OCI-LY7 (cell line): Measurements from ENCODE around the gene CRMP1. TPM values are rescaled to one million over a fixed set of nuclear protein-coding genes. Genes with fewer than 3 reads are reported as not detected.

Experiments
- BruUV-seq: library from RNA; stranded (reverse); fragments of 400-500 nt; replicated peaks from 2 replicates; lab custom pipeline; 2021; lab: Mats Ljungman, UMichigan
- CTCF ChIA-PET: fragments of 300-600 bp; sonication (Branson Sonifier 250); formaldehyde crosslinking; loops from one replicate; lab custom pipeline; 2022; ENCODE audit warnings: antibody characterized with exemption; ENCODE audit not compliant: unreplicated experiment; lab: Charles Lee
- POLR2A ChIA-PET: fragments of 300-600 bp; sonication (Branson Sonifier 250); formaldehyde crosslinking; loops from one replicate; lab custom pipeline; 2022; ENCODE audit warnings: antibody characterized with exemption; lab: Charles Lee
- DNase-seq: peaks from one replicate; pipeline ENCODE4 v3.0.0-alpha.2; 2015; ENCODE audit warnings: low spot score
- H2AFZ ChIP-seq: fragments of 200-600 bp; sonication (generic), shearing (Covaris generic); 2 replicates; pipeline ENCODE4 v1.6.1; 2014; ENCODE audit warnings: mild to moderate bottlenecking, antibody characterized with exemption, low read length, moderate library complexity
- H3K27ac ChIP-seq: fragments of 200-600 bp; sonication (generic); 2 replicates; pipeline ENCODE4 v1.5.1; 2014; ENCODE audit warnings: mixed run types, low read depth, mild to moderate bottlenecking, moderate library complexity, low read length, inconsistent platforms; ENCODE audit not compliant: poor library complexity, severe bottlenecking
- H3K36me3 ChIP-seq: fragments of 200-600 bp; sonication (generic); 2 replicates; pipeline ENCODE4 v1.6.1; 2014; ENCODE audit warnings: mild to moderate bottlenecking, antibody characterized with exemption, low read length, moderate library complexity, mixed read lengths; ENCODE audit not compliant: insufficient read depth
- H3K4me1 ChIP-seq: fragments of 200-600 bp; sonication (generic); 2 replicates; pipeline ENCODE4 v1.5.1; 2014; ENCODE audit warnings: mild to moderate bottlenecking, low read length; ENCODE audit not compliant: insufficient read depth, poor library complexity, severe bottlenecking
- H3K4me2 ChIP-seq: fragments of 200-600 bp; sonication (generic); 2 replicates; pipeline ENCODE4 v1.6.1; 2014; ENCODE audit warnings: mild to moderate bottlenecking, low read length
- H3K4me3 ChIP-seq: fragments of 200-600 bp; sonication (generic); 2 replicates; pipeline ENCODE4 v1.5.1; 2014; ENCODE audit warnings: mild to moderate bottlenecking, low read depth, low read length; ENCODE audit not compliant: poor library complexity, severe bottlenecking
- H3K79me2 ChIP-seq: fragments of 200-600 bp; sonication (generic); 2 replicates; pipeline ENCODE4 v1.6.1; 2016; ENCODE audit warnings: low read depth, mild to moderate bottlenecking, low read length, moderate library complexity, mixed read lengths; ENCODE audit not compliant: insufficient read depth
- H3K9me2 ChIP-seq: fragments of 200-600 bp; sonication (generic); 2 replicates; pipeline ENCODE4 v1.6.1; 2016; ENCODE audit warnings: mild to moderate bottlenecking, low read length, mixed read lengths; ENCODE audit not compliant: insufficient read depth
- H3K9me3 ChIP-seq: fragments of 200-600 bp; sonication (generic); 2 replicates; pipeline ENCODE4 v1.6.1; 2014; ENCODE audit warnings: mild to moderate bottlenecking, mixed run types, low read length, mixed read lengths
- H4K20me1 ChIP-seq: fragments of 200-600 bp; sonication (generic); 2 replicates; pipeline ENCODE4 v1.6.1; 2014; ENCODE audit warnings: mild to moderate bottlenecking, antibody characterized with exemption, low read length, moderate library complexity, mixed read lengths; ENCODE audit not compliant: insufficient read depth
- CTCF ChIP-seq: fragments of 200-600 bp; sonication (generic); conservative IDR thresholded peaks from 2 replicates; pipeline ENCODE4 v1.5.1; 2014; ENCODE audit warnings: mild to moderate bottlenecking, antibody characterized with exemption, low read length, moderate library complexity, mixed read lengths
- EZH2phosphoT487 ChIP-seq: fragments of 200-600 bp; sonication (generic); IDR thresholded peaks from 2 replicates; pipeline ENCODE4 v1.6.1; 2018; ENCODE audit warnings: low read depth, borderline replicate concordance, mild to moderate bottlenecking, mixed run types, antibody characterized with exemption, low read length, moderate library complexity, mixed read lengths
- intact Hi-C: fragments of 100-400 bp; cut with micrococcal nuclease; formaldehyde crosslinking; loops from one replicate; pipeline ENCODE4 v1.10.0; 2022; ENCODE audit not compliant: unreplicated experiment
- total RNA-seq, 2 experiments: library from RNA; depleted of rRNA in 1 of 2; stranded (reverse); fragments of >200 nt in 1 of 2; shearing (Covaris generic) in 1 of 2; gene quantifications; 2 replicates each; pipeline ENCODE4 v1.2.3, GENCODE V29; 2014 to 2022

Gene CRMP1
- total RNA-seq, 2 experiments from 2014 or later = not detected

GRCh38 chr4:5825321-5826041 lies 67.4 kb downstream of the CRMP1 start:
- Histone ChIP-seq H3K4me3 (no peak overlapping the region), H3K4me1 (no peaks in the 10 kb centered on the region), H3K9me2 (no peaks in the 10 kb centered on the region), H3K4me2 (no peak overlapping the region), H3K79me2 (no peaks in the 10 kb centered on the region), H2AFZ (no peak overlapping the region), H4K20me1 (no peaks in the 10 kb centered on the region), H3K36me3 (no peaks in the 10 kb centered on the region), H3K27ac (no peak overlapping the region), H3K9me3 (no peaks in the 10 kb centered on the region)
- intact Hi-C loops = no loop called here
- TF ChIP-seq CTCF (no peak), EZH2phosphoT487 (no peak)
- ChIA-PET CTCF (no interaction called here), POLR2A (no interaction called here)
- no TSS peak for BruUV-seq
- DNase-seq = no peak

- peak; percentile 8 for DNase-seq
- ChIA-PET POLR2A (no interaction called here), CTCF (no interaction called here)
- BruUV-seq = no TSS peak
- no peaks in the 10 kb centered on the region for H3K36me3 ChIP-seq
- no peaks in the 10 kb centered on the region for H3K79me2 ChIP-seq
- intact Hi-C loops = no loop called here
- H3K9me3 ChIP-seq = no peaks in the 10 kb centered on the region
- H3K4me3 ChIP-seq = no peak overlapping the region
- H4K20me1 ChIP-seq = no peaks in the 10 kb centered on the region
- H3K9me2 ChIP-seq = no peaks in the 10 kb centered on the region
- no peaks in the 10 kb centered on the region for H3K4me1 ChIP-seq
- no peak overlapping the region for H2AFZ ChIP-seq
- TF ChIP-seq EZH2phosphoT487 (no peak), CTCF (peak; percentile 76)
- no peak overlapping the region for H3K27ac ChIP-seq
- no peak overlapping the region for H3K4me2 ChIP-seq
These were observed 68.3 kb downstream of the CRMP1 start for GRCh38 chr4:5824635-5825034.

- no peaks in the 10 kb centered on the region for H3K9me2 ChIP-seq
- H3K4me3 ChIP-seq = no peak overlapping the region
- ChIA-PET POLR2A (no interaction called here), CTCF (no interaction called here)
- H3K9me3 ChIP-seq = no peaks in the 10 kb centered on the region
- no peak overlapping the region for H2AFZ ChIP-seq
- H3K4me1 ChIP-seq = no peaks in the 10 kb centered on the region
- no TSS peak for BruUV-seq
- no peak for DNase-seq
- H3K79me2 ChIP-seq = no peaks in the 10 kb centered on the region
- no peaks in the 10 kb centered on the region for H3K36me3 ChIP-seq
- intact Hi-C loops = no loop called here
- no peak overlapping the region for H3K4me2 ChIP-seq
- no peak overlapping the region for H3K27ac ChIP-seq
- H4K20me1 ChIP-seq = no peaks in the 10 kb centered on the region
- TF ChIP-seq EZH2phosphoT487 = no peak
- TF ChIP-seq CTCF = no peak
These were observed 68.7 kb downstream of the CRMP1 start for GRCh38 chr4:5824227-5824626.
